ENCODE measurements around the gene CAGE1.

The CAGE1 gene

GRCh38 chr6:7389451-7390225 is at the start of gene CAGE1, which contains the start of gene RIOK1:
TSS of gene CAGE1 (minus strand) at chr6:7389742. CDS start at chr6:7387173, 2,569 bp downstream.
TSS of gene RIOK1 (plus strand) at chr6:7389808. CDS start at chr6:7390003, 195 bp downstream.
- DNase-seq: peak; percentile 98

GRCh38 chr6:7439228-7439627 is 49.7 kb upstream of the CAGE1 start:
- DNase-seq: no peak

GRCh38 chr6:7438011-7438410 is 48.5 kb upstream of the CAGE1 start:
- DNase-seq: no peak

DNA sequence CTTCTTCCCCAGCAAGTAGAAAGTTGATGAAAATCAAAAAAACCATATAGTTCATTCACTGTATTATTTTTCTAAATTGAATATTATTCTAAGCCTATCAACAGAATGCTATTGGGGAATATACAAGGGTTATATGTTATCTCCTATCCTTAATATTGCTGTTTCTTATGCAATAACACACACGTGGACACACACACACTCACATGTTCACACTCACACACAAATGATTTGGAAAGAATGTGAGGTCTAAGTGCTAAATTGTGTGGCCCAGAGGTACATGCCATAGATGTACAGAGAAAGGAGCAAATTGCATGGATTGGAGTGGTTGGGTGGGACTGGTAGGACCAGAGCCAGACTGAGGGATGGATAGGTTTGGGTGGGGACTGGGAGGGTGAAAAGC is 45.1 kb upstream of the CAGE1 start:
- no peak for DNase-seq

DNA sequence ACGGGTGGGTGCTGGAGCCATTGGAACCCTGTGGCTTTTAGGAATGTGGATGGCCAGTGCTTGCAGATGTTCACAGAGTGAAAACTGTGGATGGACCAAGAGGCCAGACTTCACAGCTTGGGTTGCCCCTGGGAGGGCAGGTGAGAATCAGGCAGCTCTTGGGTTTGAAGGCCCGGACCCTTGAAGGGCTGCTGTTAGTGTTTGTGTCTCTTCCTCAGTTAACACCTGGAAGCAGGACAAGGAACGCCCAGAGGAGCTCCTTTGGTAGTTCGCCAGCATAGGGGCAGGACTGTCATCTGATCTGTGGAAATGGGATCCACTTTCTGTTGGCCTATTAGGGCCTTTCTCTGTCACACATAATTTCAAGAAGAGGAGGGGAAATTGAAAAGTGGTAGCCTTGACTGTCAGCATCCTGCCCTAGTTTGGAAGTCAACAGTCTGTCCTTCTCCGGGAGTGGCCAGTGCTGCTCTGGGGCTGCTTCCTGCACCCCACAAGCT is 43.6 kb upstream of the CAGE1 start:
- DNase-seq: no peak

- DNase-seq: no peak
These were observed 43.0 kb upstream of the CAGE1 start for GRCh38 chr6:7432391-7433120.

DNA sequence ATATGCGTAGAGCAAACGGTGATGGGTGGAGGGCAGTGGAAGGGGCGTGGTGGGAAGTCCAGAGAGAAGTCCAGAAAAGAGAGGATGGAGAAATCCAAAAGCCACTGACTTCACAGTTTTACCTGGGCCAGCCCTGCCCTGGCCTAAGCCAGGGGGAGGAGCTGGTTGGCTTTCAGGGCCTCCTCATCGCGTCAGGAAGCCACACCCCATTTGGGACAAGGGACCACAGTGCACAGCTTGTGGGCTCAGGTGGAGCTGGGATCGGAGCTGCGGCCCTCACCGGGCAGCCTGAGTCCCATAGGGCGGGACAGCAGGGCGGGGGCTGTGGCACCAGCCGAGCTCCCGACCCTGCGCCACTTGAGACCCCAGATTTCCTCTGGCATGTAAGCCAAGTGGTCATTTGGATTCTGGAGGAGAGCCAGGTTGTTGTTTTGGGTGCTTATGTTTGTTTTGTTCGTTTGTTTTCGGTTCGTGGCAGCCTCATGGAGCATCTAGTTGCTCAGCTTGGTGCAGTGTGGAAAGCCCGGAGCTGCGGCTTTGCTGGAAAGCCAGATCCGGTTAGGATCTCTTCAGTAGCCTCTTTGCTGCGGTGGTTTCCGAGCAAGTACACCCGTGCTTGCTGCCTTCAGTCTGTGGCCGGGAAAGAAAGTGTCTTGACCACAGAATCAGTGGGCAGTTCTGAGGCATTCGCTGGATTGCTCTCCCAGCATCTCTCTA is 42.3 kb upstream of the CAGE1 start:
- DNase-seq: peak; percentile 82

DNA sequence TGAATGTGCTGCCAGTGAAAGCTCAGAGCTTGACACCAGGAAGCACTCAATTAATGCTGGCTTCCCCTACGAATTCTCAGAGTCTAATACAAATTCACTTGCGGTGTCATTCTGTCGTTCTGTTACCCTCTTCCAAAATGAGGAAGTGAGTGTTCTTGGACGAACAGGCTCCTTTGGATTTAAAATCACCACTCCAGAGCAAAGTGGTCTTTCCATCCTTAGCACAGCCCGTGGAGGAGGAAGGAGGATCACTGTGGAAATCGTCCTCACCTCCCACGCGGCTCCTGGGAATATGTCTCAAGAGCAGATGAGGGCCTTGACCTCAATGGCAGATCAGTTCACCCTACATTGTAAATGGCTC is 41.8 kb upstream of the CAGE1 start:
- no peak for DNase-seq

DNA sequence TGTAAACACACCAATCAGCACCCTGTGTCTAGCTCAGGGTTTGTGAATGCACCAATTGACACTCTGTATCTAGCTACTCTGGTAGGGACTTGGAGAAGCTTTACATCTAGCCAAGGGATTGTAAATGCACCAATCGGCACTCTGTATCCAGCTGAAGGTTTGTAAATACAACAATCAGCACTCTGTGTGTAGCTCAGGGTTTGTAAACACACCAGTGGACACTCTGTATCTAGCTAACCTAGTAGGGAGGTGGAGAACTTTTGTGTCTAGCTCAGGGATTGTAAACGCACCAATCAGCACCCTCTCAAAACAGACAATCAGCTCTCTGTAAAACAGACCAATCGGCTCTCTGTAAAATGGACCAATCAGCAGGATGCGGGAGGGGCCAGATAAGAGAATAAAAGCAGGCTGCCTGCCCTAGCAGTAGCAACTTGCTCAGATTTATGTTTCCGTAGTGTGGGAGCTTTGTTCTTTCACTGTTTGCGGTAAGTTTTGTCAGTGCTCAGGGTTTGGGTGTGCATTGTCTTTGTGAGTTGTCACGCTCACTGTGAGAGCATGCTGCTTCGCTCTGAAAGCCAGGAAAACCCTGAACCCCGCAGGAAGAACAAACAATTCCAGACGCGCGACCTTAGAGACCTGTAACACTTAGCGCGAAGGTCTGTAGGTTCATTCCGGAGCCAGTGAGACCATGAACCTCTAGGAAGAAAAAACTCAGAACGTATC is 37.1 kb upstream of the CAGE1 start:
- no peak for DNase-seq

DNA sequence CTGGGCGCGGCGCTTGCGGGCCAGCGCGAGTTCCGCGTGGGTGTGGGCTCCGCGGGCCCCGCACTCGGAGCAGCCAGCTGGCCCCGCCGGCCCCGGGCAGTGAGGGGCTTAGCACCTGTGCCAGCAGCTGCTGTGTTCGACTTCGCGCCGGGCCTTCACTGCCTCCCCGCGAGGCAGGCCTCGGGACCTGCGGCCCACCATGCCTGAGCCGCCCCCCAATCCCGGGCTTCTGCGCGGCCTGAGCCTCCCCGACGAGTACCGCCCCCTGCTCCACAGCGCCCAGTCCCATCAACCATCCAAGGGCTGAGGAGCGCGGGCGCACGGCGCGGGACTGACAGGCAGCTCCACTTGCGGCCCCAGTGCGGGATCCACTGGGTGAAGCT is 36.3 kb upstream of the CAGE1 start:
- no peak for DNase-seq

DNA sequence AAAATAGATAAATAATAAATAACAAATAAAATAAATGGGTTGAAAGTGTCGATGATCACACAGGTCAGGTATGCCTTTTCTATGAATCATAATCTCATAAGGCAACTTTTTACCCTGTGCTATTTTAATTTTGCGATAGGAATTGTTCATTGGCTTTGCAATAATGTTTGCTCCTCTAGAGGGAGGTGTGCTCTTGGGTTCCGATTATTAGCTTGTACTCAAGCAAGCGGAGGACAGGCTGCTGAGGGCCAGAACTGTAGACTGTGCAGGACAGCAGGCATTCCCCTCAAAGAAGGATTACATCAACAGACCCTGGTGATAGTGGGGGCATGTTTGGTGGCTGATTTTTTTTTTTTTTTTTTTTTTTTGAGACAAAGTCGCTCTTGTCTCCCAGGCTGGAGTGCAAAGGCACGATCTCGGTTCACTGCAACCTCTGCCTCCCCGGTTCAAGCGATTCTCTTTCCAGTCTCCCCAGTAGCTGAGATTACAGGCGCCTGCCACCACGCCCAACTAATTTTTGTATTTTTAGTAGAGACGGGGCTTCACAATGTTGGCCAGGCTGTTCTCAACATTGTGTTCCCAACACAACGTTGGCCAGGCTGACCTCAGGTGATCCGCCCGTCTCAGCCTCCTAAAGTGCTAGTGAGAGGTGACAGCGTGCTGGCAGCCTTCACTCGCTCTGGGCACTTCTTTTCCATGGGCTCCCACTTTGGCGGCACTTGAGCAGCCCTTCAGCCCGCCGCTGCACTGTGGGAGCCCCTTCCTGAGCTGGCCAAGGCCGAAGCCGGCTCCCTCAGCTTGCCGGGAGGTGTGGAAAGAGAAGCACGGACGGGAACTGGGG is 35.6 kb upstream of the CAGE1 start:
- DNase-seq: peak; percentile 84

GRCh38 chr6:7424058-7424457 is 34.5 kb upstream of the CAGE1 start:
- no peak for DNase-seq

- DNase-seq: no peak
These were observed 31.5 kb upstream of the CAGE1 start for GRCh38 chr6:7421066-7421465.

DNA sequence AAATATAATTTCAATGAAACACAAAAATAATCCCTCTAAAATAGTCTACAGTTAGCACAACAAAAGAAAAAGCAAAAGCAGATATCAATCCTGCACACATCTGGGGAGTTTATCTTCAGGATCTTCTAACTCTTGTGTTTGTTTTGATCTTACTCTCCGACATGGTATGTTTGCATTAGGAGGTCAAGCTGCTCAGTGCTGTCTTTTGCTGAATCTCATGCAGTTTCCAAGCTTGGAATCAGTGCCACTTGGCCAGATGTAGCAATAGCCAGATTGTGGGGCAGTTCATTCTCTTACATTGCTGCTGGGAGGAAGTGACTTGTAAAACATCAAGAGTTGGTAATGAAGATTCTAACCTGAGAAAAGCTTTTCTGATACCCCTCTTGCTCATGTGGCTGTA is 29.5 kb upstream of the CAGE1 start:
- peak; percentile 46 for DNase-seq

DNA sequence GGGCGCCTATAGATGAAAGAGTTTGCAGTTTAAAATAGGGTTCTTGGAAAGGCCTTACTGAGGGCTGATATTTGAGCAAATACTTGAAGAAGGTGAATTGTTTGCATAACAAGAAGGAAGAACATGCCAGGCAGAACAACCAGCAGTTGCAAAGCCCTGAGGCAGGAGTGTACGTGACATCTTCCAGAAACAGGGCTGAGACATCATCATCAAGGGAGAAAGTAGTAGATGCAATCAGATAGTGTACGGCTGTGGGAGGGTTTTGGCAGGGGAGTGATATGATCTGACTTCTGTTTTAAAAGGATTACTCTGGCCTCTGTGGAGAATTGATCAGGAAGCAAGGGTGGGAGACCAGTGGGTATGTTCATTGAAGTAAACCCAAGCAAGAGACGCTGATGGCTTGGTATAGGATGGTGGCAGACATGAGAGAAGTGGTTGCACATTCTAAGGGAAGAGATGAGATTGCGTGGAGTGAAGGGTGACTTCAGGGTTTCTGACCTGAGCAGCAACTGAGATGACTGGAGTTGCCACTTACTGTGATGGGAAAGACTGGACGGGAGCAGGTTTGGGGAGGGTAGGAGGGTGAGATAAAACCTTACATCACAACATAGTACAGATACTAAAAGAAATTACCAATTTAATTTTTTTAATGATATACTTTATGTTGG is 28.8 kb upstream of the CAGE1 start:
- DNase-seq: peak; percentile 28

GRCh38 chr6:7417684-7418083 is 28.1 kb upstream of the CAGE1 start:
- DNase-seq: peak; percentile 42

DNA sequence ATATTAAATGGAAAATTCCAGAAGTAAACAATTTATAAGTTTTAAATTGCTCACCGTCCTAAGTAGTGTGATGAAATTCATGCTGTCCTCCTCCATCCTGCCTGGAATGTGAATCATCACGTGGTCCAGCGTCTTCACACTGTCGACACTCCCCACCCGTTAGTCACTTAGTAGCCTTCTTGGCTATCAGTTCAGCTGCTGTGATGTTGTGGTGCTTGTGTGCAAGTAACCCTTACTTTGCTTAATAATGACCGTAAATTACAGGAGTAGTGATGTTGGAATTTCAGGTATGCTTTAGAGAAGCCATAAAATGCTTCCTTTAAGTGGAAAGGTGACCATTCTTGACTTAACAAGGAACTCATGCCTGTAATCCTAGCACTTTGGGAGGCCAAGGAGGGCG is 25.3 kb upstream of the CAGE1 start:
- DNase-seq: no peak

- DNase-seq: no peak
These were observed 23.7 kb upstream of the CAGE1 start for GRCh38 chr6:7413151-7413823.

DNA sequence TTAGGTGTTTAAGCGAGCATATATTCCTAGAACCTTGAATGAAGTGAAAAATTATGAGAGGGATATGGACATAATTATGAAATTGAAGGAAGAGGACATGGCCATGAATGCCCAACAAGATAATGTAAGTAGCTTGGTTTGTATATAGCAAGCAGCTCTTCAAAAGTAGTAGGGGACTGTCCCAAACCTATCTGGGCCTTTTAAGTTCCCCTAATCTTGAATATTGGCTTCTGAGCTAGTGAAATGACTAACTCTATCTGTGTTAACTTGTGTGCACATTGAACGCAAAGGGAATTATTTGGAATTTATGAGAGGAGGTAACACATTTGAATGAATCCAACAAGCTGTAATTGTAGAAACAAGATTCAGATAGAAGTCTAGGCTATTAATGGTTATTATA is 21.8 kb upstream of the CAGE1 start:
- no peak for DNase-seq

DNA sequence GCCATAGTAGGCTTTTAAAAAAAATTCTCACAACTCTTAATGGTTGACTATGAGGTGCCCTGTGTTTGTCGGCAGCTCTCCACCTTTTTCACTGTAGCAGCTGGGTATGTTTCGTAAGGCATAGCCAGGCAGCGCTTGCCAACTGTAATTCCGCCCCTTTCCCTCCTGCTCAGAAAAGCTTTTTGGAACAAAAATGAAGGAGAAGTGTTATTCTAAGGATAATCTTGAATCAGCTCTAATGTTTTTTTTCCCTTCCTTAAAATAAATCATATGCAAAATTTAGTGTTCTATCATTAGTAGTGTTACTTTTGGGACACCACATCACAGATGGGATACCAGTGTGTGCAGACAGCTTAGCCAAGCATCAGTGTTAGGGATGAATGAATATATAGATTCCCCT is 21.3 kb upstream of the CAGE1 start:
- DNase-seq: no peak

- no peak for DNase-seq
These were observed 20.2 kb upstream of the CAGE1 start for GRCh38 chr6:7409740-7410139.
